GM20000 (cell line): ENCODE results near the gene CRTAC1.
A peak's percentile ranks its signal among the peaks of the same experiment; 100 is the strongest.

Experiments
- DNase-seq: peaks from one replicate; pipeline ENCODE4 v3.0.0; 2012; ENCODE audit warnings: low spot score
- CTCF ChIP-seq: IDR thresholded peaks from 2 replicates; pipeline ENCODE4 v1.5.1; 2012; ENCODE audit warnings: mild to moderate bottlenecking, control low read depth; ENCODE audit errors: extremely low read depth, missing control alignments

Gene CRTAC1

GRCh38 chr10:98041352-98042043 is 11.1 kb upstream of the CRTAC1 start:
- peak; percentile 66 for DNase-seq
- peak; percentile 61 for TF ChIP-seq CTCF

- no peak for TF ChIP-seq CTCF
- DNase-seq = no peak
These were observed 9.4 kb upstream of the CRTAC1 start for GRCh38 chr10:98039690-98040381.

GRCh38 chr10:98038288-98038687 is 7.9 kb upstream of the CRTAC1 start:
- DNase-seq = no peak

GRCh38 chr10:98035599-98035998 is 5.2 kb upstream of the CRTAC1 start:
- no peak for DNase-seq
- TF ChIP-seq CTCF = no peak

More at GRCh38 chr10:98038288-98038687, 7.9 kb upstream of the CRTAC1 start:
- TF ChIP-seq CTCF = no peak

GRCh38 chr10:98033515-98033914 is 3.1 kb upstream of the CRTAC1 start:
- TF ChIP-seq CTCF = no peak
- DNase-seq = no peak

- no peak for DNase-seq
- no peak for TF ChIP-seq CTCF
These were observed 1.0 kb upstream of the CRTAC1 start for GRCh38 chr10:98031440-98031839.

GRCh38 chr10:98030991-98031431 is 590 bp upstream of the CRTAC1 start:
- no peak for TF ChIP-seq CTCF
- DNase-seq = no peak
